Stomach (tissue), 4 donors: ENCODE results near the gene TMEM208.

ENCODE experiments used
- POLR2A ChIP-seq, 4 donors: fragments of 450-650 bp; IDR thresholded peaks; one replicate each; pipeline ENCODE4 v1.6.1; 2016; ENCODE audit warnings: antibody characterized with exemption in 4 of 4, control low read depth in 2 of 4, mild to moderate bottlenecking in 1 of 4, moderate library complexity in 1 of 4
- TF ChIP-seq, protein P1 (sequence below), 7 experiments: fragments of 450-650 bp in 4 of 7; fragments of 200-600 bp in 3 of 7; sonication (generic) in 3 of 7; IDR thresholded peaks; one replicate each; pipeline ENCODE4 v1.5.1; 2016 to 2019; ENCODE audit warnings: antibody characterized with exemption in 7 of 7, control low read depth in 2 of 7, mild to moderate bottlenecking in 1 of 7

DNA sequence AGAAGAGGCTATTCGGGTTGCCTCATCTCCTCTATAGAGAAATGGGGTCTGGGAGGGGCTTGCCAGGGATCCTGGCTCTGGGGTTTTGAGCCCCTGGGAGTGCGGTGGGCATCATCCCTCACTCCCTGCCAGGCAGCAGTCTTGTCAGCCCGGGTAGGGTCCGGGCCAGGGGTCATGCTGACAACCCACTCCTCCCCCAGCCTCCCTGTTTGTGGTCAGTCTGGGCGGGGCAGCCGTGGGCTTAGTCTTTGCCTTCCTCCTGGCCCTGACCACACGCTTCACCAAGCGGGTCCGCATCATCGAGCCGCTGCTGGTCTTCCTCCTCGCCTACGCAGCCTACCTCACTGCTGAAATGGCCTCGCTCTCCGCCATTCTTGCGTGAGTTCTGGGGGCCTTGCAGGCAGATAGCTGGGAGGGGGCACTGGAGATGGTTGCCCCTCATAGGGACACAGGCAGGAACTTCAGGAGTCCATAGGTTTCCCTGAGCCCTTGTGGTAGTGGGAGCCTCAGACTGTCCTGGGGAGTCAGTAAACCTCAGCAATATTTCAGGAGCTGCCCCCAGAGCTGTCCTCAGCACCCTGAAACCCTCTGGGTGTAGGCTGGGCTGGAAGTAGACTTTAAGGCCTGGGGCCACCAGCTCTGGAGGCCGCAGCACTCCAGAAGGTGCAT is 28.8 kb downstream of the TMEM208 start:
- no peak for TF ChIP-seq POLR2A (IDR thresholded peaks at IDR 0.05)
- TF ChIP-seq, protein P1, sequence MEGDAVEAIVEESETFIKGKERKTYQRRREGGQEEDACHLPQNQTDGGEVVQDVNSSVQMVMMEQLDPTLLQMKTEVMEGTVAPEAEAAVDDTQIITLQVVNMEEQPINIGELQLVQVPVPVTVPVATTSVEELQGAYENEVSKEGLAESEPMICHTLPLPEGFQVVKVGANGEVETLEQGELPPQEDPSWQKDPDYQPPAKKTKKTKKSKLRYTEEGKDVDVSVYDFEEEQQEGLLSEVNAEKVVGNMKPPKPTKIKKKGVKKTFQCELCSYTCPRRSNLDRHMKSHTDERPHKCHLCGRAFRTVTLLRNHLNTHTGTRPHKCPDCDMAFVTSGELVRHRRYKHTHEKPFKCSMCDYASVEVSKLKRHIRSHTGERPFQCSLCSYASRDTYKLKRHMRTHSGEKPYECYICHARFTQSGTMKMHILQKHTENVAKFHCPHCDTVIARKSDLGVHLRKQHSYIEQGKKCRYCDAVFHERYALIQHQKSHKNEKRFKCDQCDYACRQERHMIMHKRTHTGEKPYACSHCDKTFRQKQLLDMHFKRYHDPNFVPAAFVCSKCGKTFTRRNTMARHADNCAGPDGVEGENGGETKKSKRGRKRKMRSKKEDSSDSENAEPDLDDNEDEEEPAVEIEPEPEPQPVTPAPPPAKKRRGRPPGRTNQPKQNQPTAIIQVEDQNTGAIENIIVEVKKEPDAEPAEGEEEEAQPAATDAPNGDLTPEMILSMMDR (IDR thresholded peaks at IDR 0.05) = no peak
